K562 (cell line): Measurements from ENCODE around the gene THSD8. TPM values are rescaled to one million over a fixed set of nuclear protein-coding genes. Genes with fewer than 3 reads are reported as not detected.

Experiments used
- ADNP ChIP-seq: fragments of 200-800 bp; sonication (Bioruptor generic); IDR thresholded peaks from 2 replicates; pipeline ENCODE4 v1.6.1; 2016; ENCODE audit warnings: missing genetic modification characterization, missing compliant biosample characterization
- ARID2 ChIP-seq: fragments of 450-650 bp; IDR thresholded peaks from 2 replicates; pipeline ENCODE4 v1.6.1; 2017; ENCODE audit warnings: antibody characterized with exemption, mild to moderate bottlenecking
- BACH1 ChIP-seq: fragments of 200-800 bp; sonication (Bioruptor generic); IDR thresholded peaks from 2 replicates; pipeline ENCODE4 v1.6.1; 2016; ENCODE audit warnings: missing genetic modification characterization, missing compliant biosample characterization
- EHMT2 ChIP-seq: fragments of 450-650 bp; IDR thresholded peaks from 2 replicates; pipeline ENCODE4 v1.6.1; 2018; ENCODE audit warnings: antibody characterized with exemption
- FOXK2 ChIP-seq, 2 experiments: fragments of 450-650 bp; IDR thresholded peaks in 1 of 2; conservative IDR thresholded peaks in 1 of 2; 2 replicates each; pipeline ENCODE4 v1.6.1; 2016; ENCODE audit warnings: low read depth in 2 of 2, mild to moderate bottlenecking in 1 of 2
- ILF3 ChIP-seq: fragments of 450-650 bp; IDR thresholded peaks from 2 replicates; pipeline ENCODE4 v1.6.1; 2018; ENCODE audit warnings: antibody characterized with exemption, mild to moderate bottlenecking, moderate library complexity, borderline replicate concordance
- KDM2B ChIP-seq: fragments of 250-450 bp; sonication (Bioruptor Pico); IDR thresholded peaks from 2 replicates; pipeline ENCODE4 v1.8.0; 2021; ENCODE audit warnings: mild to moderate bottlenecking, moderate library complexity
- L3MBTL2 ChIP-seq: fragments of 450-650 bp; IDR thresholded peaks from 2 replicates; pipeline ENCODE4 v1.6.1; 2016; ENCODE audit warnings: mild to moderate bottlenecking, moderate library complexity
- MAFF ChIP-seq: IDR thresholded peaks from 2 replicates; pipeline ENCODE4 v1.6.1; 2012; ENCODE audit warnings: low read length, improper control_type of control experiment
- NR2F6 ChIP-seq: fragments of 450-650 bp; formaldehyde crosslinking; IDR thresholded peaks from 2 replicates; pipeline ENCODE4 v1.4.0; 2020; ENCODE audit warnings: mild to moderate bottlenecking
- OTX1 ChIP-seq: fragments of 450-650 bp; formaldehyde crosslinking; IDR thresholded peaks from 2 replicates; pipeline ENCODE4 v1.4.0; 2022; ENCODE audit warnings: mild to moderate bottlenecking
- POLR2G ChIP-seq: fragments of 200-400 bp; formaldehyde crosslinking; IDR thresholded peaks from 2 replicates; pipeline ENCODE4 v1.6.1; 2017; ENCODE audit warnings: low read depth, mild to moderate bottlenecking, antibody characterized with exemption, low read length, moderate library complexity
- RBM22 ChIP-seq: fragments of 200-400 bp; formaldehyde crosslinking; IDR thresholded peaks from 2 replicates; pipeline ENCODE4 v1.6.1; 2018; ENCODE audit warnings: low read length, low read depth; ENCODE audit not compliant: poor library complexity, severe bottlenecking
- RUNX1 ChIP-seq: sonication (generic); IDR thresholded peaks from 2 replicates; pipeline ENCODE4 v1.6.1; 2016; ENCODE audit warnings: antibody characterized with exemption, low read depth
- TAF7 ChIP-seq: fragments of 450-650 bp; IDR thresholded peaks from 2 replicates; pipeline ENCODE4 v1.6.1; 2016; ENCODE audit warnings: missing genetic modification characterization, missing compliant biosample characterization
- TCFL5 ChIP-seq: fragments of 250-450 bp; sonication (Bioruptor Pico); conservative IDR thresholded peaks from 2 replicates; pipeline ENCODE4 v1.6.1; 2021; ENCODE audit warnings: mild to moderate bottlenecking, moderate library complexity, matching md5 sums
- TSC22D4 ChIP-seq: fragments of 450-650 bp; IDR thresholded peaks from 2 replicates; pipeline ENCODE4 v1.6.1; 2016; ENCODE audit warnings: missing genetic modification characterization, missing biosample characterization, control low read depth
- ZBTB7A ChIP-seq: IDR thresholded peaks from 2 replicates; pipeline ENCODE4 v1.6.1; 2011; ENCODE audit warnings: low read depth, mild to moderate bottlenecking, low read length, moderate library complexity, borderline replicate concordance; ENCODE audit not compliant: control insufficient read depth
- ZNF445 ChIP-seq: fragments of 250-450 bp; sonication (Bioruptor Pico); IDR thresholded peaks from 2 replicates; pipeline ENCODE4 v1.4.0; 2020; ENCODE audit warnings: low read depth, mild to moderate bottlenecking, moderate library complexity
- ZNF589 ChIP-seq: fragments of 200-800 bp; sonication (Bioruptor generic); IDR thresholded peaks from 2 replicates; pipeline ENCODE4 v1.6.1; 2016; ENCODE audit warnings: low read depth, missing genetic modification characterization, missing compliant biosample characterization
- ZNF766 ChIP-seq: fragments of 200-800 bp; sonication (Bioruptor generic); conservative IDR thresholded peaks from 2 replicates; pipeline ENCODE4 v1.6.1; 2016; ENCODE audit warnings: missing genetic modification characterization, missing compliant biosample characterization
- ZSCAN29 ChIP-seq: fragments of 450-650 bp; IDR thresholded peaks from 2 replicates; pipeline ENCODE4 v1.6.1; 2017
- polyA plus RNA-seq, 8 experiments: library from polyadenylated mRNA; depleted of rRNA in 4 of 8; stranded (reverse) in 5 of 8; unstranded in 3 of 8; fragments of >200 nt; fragmentation: Nextera tagmentation in 2 of 8; fragmentation: Illumina TruSeq in 1 of 8; extraction: Ambion mirVana in 2 of 8; extraction: Trizol in 1 of 8; gene quantifications; 2 replicates each; pipeline versions ENCODE4 v1.2.1 to v1.2.3, GENCODE V29; 2011 to 2014; ENCODE audit warnings: inconsistent platforms in 1 of 8, missing spikeins in 1 of 8
- total RNA-seq, 7 experiments: library from RNA; depleted of rRNA in 6 of 7; stranded (reverse); fragments of >200 nt in 6 of 7; fragmentation: Illumina TruSeq in 2 of 7; extraction: Trizol in 2 of 7; gene quantifications; 2 replicates each; pipeline versions ENCODE4 v1.2.1 to v1.2.3, GENCODE V29; 2011 to 2021; ENCODE audit warnings: low replicate concordance in 1 of 7
- TF ChIP-seq, protein P1 (sequence below): fragments of 450-650 bp; IDR thresholded peaks from 2 replicates; pipeline ENCODE4 v1.6.1; 2016; ENCODE audit warnings: antibody characterized with exemption
- TF ChIP-seq, protein P2 (sequence below): fragments of 250-450 bp; sonication (Bioruptor Pico); IDR thresholded peaks from 2 replicates; pipeline ENCODE4 v1.8.0; 2021; ENCODE audit warnings: mild to moderate bottlenecking, moderate library complexity
- TF ChIP-seq, protein P3 (sequence below): fragments of 450-650 bp; formaldehyde crosslinking; IDR thresholded peaks from 2 replicates; pipeline ENCODE4 v1.4.0; 2020; ENCODE audit warnings: mild to moderate bottlenecking
- TF ChIP-seq, protein P4 (sequence below), 2 experiments: fragments of 450-650 bp; IDR thresholded peaks; 2 replicates each; pipeline ENCODE4 v1.6.1; 2016

The THSD8 gene
- total and polyA plus RNA-seq, 9 of the 15 experiments (the other 6 are each of a cell fraction or from before 2014, with no cell fraction given), result 8.4 to 42.4 (median 19.9) TPM; not detected in 2

DNA sequence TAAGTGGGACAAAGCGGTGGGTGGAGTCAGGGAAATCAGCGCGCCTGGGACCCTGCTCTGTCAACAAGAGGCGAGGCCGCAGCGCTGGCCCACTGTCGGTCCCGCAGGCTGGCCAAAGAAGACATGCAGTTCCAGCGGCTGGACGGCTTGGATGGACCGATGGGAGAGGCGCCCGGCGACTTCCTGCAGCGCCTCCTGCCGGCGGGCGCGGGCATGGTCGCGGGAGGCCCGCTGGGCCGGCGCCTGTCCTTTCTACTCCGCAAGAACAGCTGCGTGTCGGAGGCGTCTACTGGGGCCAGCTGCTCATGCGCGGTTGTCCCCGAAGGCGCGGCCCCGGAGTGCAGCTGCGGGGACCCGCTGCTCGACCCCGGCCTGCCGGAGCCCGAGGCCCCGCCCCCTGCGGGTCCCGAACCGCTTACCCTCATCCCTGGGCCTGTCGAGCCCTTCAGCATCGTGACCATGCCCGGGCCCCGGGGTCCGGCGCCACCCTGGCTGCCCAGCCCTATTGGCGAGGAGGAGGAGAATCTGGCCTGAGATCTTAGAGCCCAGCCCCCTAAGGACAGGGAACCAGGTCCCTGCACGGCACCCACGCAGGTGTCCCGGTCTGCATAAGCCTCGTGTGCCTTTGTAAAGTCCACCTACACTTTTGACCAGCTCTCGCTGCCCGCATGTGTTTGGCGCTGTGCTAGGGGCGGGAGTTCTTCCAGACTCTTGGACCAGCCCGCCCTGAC, 44.2 kb upstream of the THSD8 start (continued):
- TF ChIP-seq FOXK2 (conservative IDR thresholded peaks at IDR 0.05 in 1 of 2, IDR thresholded peaks at IDR 0.05 in 1 of 2; ENCODE audit: low read depth in 2 of 2) (no peak; a peak in 1 of 4 replicates), ZNF589 (CRISPR knock-in tag) (no peak), NR2F6 (CRISPR knock-in tag) (no peak), POLR2G (peak; percentile 60), MAFF (no peak), ARID2 (no peak), TSC22D4 (tag) (no peak), OTX1 (CRISPR knock-in tag) (no peak), ILF3 (no peak), ZBTB7A (no peak), TAF7 (no peak), ZSCAN29 (no peak), BACH1 (tag) (no peak), TCFL5 (CRISPR knock-in tag) (no peak), EHMT2 (no peak), L3MBTL2 (peak; percentile 59), KDM2B (CRISPR knock-in tag) (no peak), ZNF445 (CRISPR knock-in tag) (no peak), RUNX1 (no peak), RBM22 (peak; percentile 33), ZNF766 (CRISPR knock-in tag) (no peak), ADNP (no peak)
- TF ChIP-seq, protein P1, sequence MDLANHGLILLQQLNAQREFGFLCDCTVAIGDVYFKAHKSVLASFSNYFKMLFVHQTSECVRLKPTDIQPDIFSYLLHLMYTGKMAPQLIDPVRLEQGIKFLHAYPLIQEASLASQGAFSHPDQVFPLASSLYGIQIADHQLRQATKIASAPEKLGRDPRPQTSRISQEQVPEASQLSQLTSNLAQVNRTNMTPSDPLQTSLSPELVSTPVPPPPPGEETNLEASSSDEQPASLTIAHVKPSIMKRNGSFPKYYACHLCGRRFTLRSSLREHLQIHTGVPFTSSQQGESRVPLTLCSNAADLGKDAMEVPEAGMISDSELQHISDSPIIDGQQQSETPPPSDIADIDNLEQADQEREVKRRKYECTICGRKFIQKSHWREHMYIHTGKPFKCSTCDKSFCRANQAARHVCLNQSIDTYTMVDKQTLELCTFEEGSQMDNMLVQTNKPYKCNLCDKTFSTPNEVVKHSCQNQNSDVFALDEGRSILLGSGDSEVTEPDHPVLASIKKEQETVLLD, result no peak
- TF ChIP-seq, protein P2, sequence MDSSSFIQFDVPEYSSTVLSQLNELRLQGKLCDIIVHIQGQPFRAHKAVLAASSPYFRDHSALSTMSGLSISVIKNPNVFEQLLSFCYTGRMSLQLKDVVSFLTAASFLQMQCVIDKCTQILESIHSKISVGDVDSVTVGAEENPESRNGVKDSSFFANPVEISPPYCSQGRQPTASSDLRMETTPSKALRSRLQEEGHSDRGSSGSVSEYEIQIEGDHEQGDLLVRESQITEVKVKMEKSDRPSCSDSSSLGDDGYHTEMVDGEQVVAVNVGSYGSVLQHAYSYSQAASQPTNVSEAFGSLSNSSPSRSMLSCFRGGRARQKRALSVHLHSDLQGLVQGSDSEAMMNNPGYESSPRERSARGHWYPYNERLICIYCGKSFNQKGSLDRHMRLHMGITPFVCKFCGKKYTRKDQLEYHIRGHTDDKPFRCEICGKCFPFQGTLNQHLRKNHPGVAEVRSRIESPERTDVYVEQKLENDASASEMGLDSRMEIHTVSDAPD (CRISPR knock-in tag), result no peak
- TF ChIP-seq, protein P3, sequence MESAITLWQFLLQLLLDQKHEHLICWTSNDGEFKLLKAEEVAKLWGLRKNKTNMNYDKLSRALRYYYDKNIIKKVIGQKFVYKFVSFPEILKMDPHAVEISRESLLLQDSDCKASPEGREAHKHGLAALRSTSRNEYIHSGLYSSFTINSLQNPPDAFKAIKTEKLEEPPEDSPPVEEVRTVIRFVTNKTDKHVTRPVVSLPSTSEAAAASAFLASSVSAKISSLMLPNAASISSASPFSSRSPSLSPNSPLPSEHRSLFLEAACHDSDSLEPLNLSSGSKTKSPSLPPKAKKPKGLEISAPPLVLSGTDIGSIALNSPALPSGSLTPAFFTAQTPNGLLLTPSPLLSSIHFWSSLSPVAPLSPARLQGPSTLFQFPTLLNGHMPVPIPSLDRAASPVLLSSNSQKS (CRISPR knock-in tag), result no peak
- TF ChIP-seq, protein P4, sequence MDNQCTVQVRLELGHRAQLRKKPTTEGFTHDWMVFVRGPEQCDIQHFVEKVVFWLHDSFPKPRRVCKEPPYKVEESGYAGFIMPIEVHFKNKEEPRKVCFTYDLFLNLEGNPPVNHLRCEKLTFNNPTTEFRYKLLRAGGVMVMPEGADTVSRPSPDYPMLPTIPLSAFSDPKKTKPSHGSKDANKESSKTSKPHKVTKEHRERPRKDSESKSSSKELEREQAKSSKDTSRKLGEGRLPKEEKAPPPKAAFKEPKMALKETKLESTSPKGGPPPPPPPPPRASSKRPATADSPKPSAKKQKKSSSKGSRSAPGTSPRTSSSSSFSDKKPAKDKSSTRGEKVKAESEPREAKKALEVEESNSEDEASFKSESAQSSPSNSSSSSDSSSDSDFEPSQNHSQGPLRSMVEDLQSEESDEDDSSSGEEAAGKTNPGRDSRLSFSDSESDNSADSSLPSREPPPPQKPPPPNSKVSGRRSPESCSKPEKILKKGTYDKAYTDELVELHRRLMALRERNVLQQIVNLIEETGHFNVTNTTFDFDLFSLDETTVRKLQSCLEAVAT (IDR thresholded peaks at IDR 0.05), result no peak
